Left kidney (tissue), 8 donors: Measurements from ENCODE around the gene PPTC7. TPM values are rescaled to one million over a fixed set of nuclear protein-coding genes. Genes with fewer than 3 reads are reported as not detected.
"Not testable (repeated sequence)": the region's sequence is repeated elsewhere in the genome, so short reads cannot be mapped to it uniquely, and the experiment has no call there.

ENCODE experiments used
- DNase-seq: peaks from one replicate; pipeline ENCODE4 v3.0.0-alpha.2; 2013
- long read RNA-seq, 8 donors: transcript quantifications; one replicate each; lab custom pipeline, GENCODE V29; 2026
- polyA plus RNA-seq: library from polyadenylated mRNA; unstranded; fragments of 120-200 nt; gene quantifications from one replicate; pipeline ENCODE4 v1.2.1, GENCODE V29; 2013; ENCODE audit not compliant: insufficient read length

The PPTC7 gene
- 23.7 TPM for polyA plus RNA-seq
- long read RNA-seq, donor 1, full-length matches to known transcripts = 2 of 2 reads
- long read RNA-seq, donor 1, partial matches to known transcripts = 0 of 2 reads
- long read RNA-seq, donor 1, other reads (novel, unspliced or antisense) = 0 of 2 reads
- long read RNA-seq, donor 2, full-length matches to known transcripts = 5 of 5 reads
- long read RNA-seq, donor 2, partial matches to known transcripts = 0 of 5 reads
- long read RNA-seq, donor 2, other reads (novel, unspliced or antisense) = 0 of 5 reads
- long read RNA-seq, donor 3, full-length matches to known transcripts = 1 of 69 reads
- long read RNA-seq, donor 3, partial matches to known transcripts = 68 of 69 reads
- long read RNA-seq, donor 3, other reads (novel, unspliced or antisense) = 0 of 69 reads
- long read RNA-seq, donor 4, partial matches to known transcripts = 24 of 24 reads
- long read RNA-seq, donor 4, other reads (novel, unspliced or antisense) = 0 of 24 reads
- long read RNA-seq, donor 5, full-length matches to known transcripts = 2 of 2 reads
- long read RNA-seq, donor 5, partial matches to known transcripts = 0 of 2 reads
- long read RNA-seq, donor 5, other reads (novel, unspliced or antisense) = 0 of 2 reads
- long read RNA-seq, donor 6, full-length matches to known transcripts = 3 of 78 reads
- long read RNA-seq, donor 6, partial matches to known transcripts = 70 of 78 reads
- long read RNA-seq, donor 6, other reads (novel, unspliced or antisense) = 5 of 78 reads
- long read RNA-seq, donor 7, full-length matches to known transcripts = 7 of 7 reads
- long read RNA-seq, donor 7, partial matches to known transcripts = 0 of 7 reads
- long read RNA-seq, donor 7, other reads (novel, unspliced or antisense) = 0 of 7 reads
- long read RNA-seq, donor 8, full-length matches to known transcripts = 2 of 2 reads
- long read RNA-seq, donor 8, partial matches to known transcripts = 0 of 2 reads
- long read RNA-seq, donor 8, other reads (novel, unspliced or antisense) = 0 of 2 reads

GRCh38 chr12:110583137-110584059 is at the start of gene PPTC7:
Gene PPTC7 (minus strand): TSS chr12:110583318. CDS start chr12:110583031, 287 bp downstream.
- peak; percentile 96 for DNase-seq

- no peak for DNase-seq
Observed at GRCh38 chr12:110627500-110628195, 44.5 kb upstream of the PPTC7 start.

- DNase-seq = no peak
Observed at GRCh38 chr12:110622582-110622981, 39.5 kb upstream of the PPTC7 start.

GRCh38 chr12:110619534-110619953 is 36.4 kb upstream of the PPTC7 start:
- no peak for DNase-seq

GRCh38 chr12:110616471-110617115 is 33.5 kb upstream of the PPTC7 start:
- DNase-seq = no peak

GRCh38 chr12:110615171-110615570 is 32.1 kb upstream of the PPTC7 start:
- no peak for DNase-seq

GRCh38 chr12:110613771-110614684 is 30.9 kb upstream of the PPTC7 start, which contains the start of gene TCTN1:
Gene TCTN1 (plus strand): TSS chr12:110614129. CDS start chr12:110614183, 54 bp downstream.
- DNase-seq = peak; percentile 93

- DNase-seq = no peak
Observed at GRCh38 chr12:110613071-110613770, 30.1 kb upstream of the PPTC7 start.

GRCh38 chr12:110606253-110606611 is 23.1 kb upstream of the PPTC7 start:
- no peak for DNase-seq

GRCh38 chr12:110602085-110602814 is 19.1 kb upstream of the PPTC7 start:
- DNase-seq = peak; percentile 28

- peak; percentile 40 for DNase-seq
Observed at GRCh38 chr12:110600254-110600653, 17.1 kb upstream of the PPTC7 start.

- DNase-seq = no peak
Observed at GRCh38 chr12:110599334-110599733, 16.2 kb upstream of the PPTC7 start.

- DNase-seq = no peak
Observed at GRCh38 chr12:110597885-110598284, 14.8 kb upstream of the PPTC7 start.

GRCh38 chr12:110592919-110593318 is 9.8 kb upstream of the PPTC7 start:
- DNase-seq = not testable (repeated sequence)

- no peak for DNase-seq
Observed at GRCh38 chr12:110592078-110592477, 9.0 kb upstream of the PPTC7 start.

- peak; percentile 37 for DNase-seq
Observed at GRCh38 chr12:110591451-110592051, 8.4 kb upstream of the PPTC7 start.

- no peak for DNase-seq
Observed at GRCh38 chr12:110590806-110591326, 7.7 kb upstream of the PPTC7 start.
